ENCODE results near the gene PIP5K1A. TPM values are rescaled to one million over a fixed set of nuclear protein-coding genes. Genes with fewer than 3 reads are reported as not detected.

Gene PIP5K1A
- total RNA-seq, 1 donor from 2014 or later, result 80.3 TPM

DNA sequence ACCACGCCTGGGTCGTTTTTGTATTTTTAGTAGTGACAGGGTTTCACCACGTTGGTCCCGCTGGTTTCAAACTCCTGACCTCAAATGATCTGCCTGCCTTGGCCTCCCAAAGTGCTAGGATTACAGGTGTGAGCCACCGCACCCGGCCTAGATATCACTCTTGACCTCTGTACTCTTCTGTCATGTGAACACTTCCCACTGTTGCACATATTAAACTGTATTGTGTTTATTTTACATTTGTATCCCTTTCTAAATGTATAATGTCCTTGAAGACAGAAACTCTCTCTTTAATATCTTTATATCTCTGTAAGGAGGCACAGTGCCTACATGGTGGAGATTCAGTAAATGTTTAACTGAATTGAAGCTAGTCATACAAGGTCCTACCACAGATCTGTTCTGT is 36.9 kb downstream of the PIP5K1A start:
- H3K27ac ChIP-seq, result no peak overlapping the region
- TF ChIP-seq POLR2A (IDR thresholded peaks at IDR 0.05) (no peak), POLR2AphosphoS5 (IDR thresholded peaks at IDR 0.05; ENCODE audit: insufficient read depth in 1 of 2, low read depth in 1 of 2) (no peak)
- TF ChIP-seq, protein P1, sequence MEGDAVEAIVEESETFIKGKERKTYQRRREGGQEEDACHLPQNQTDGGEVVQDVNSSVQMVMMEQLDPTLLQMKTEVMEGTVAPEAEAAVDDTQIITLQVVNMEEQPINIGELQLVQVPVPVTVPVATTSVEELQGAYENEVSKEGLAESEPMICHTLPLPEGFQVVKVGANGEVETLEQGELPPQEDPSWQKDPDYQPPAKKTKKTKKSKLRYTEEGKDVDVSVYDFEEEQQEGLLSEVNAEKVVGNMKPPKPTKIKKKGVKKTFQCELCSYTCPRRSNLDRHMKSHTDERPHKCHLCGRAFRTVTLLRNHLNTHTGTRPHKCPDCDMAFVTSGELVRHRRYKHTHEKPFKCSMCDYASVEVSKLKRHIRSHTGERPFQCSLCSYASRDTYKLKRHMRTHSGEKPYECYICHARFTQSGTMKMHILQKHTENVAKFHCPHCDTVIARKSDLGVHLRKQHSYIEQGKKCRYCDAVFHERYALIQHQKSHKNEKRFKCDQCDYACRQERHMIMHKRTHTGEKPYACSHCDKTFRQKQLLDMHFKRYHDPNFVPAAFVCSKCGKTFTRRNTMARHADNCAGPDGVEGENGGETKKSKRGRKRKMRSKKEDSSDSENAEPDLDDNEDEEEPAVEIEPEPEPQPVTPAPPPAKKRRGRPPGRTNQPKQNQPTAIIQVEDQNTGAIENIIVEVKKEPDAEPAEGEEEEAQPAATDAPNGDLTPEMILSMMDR (IDR thresholded peaks at IDR 0.05), result no peak
- peaks cover 5 to 85% of the 10 kb centered on the region in 2 donors for H3K36me3 ChIP-seq
- no peaks in the 10 kb centered on the region for H3K4me1 ChIP-seq
- no peak overlapping the region for H3K4me3 ChIP-seq
- no peaks in the 10 kb centered on the region for H3K27me3 ChIP-seq
- intact Hi-C loops (cut with DNase I), result no loop called here
- no peaks in the 10 kb centered on the region for H3K9me3 ChIP-seq
- no peak for DNase-seq (ENCODE audit: extremely low spot score in 2 of 2)

- Histone ChIP-seq H3K9me3 (no peaks in the 10 kb centered on the region), H3K27ac (no peak overlapping the region), H3K27me3 (no peaks in the 10 kb centered on the region), H3K36me3 (peaks cover 5 to 88% of the 10 kb centered on the region in 2 donors), H3K4me3 (no peak overlapping the region), H3K4me1 (no peaks in the 10 kb centered on the region)
- TF ChIP-seq, protein P1 (IDR thresholded peaks at IDR 0.05), result no peak
- TF ChIP-seq POLR2A (IDR thresholded peaks at IDR 0.05) (no peak), POLR2AphosphoS5 (IDR thresholded peaks at IDR 0.05; ENCODE audit: insufficient read depth in 1 of 2, low read depth in 1 of 2) (no peak)
- intact Hi-C loops (cut with DNase I), result no loop called here
- no peak for DNase-seq (ENCODE audit: extremely low spot score in 2 of 2)
These were observed 39.5 kb downstream of the PIP5K1A start for GRCh38 chr1:151237678-151238466.

GRCh38 chr1:151238467-151238739 is 40.1 kb downstream of the PIP5K1A start:
- TF ChIP-seq POLR2A (IDR thresholded peaks at IDR 0.05) (no peak), POLR2AphosphoS5 (IDR thresholded peaks at IDR 0.05; ENCODE audit: insufficient read depth in 1 of 2, low read depth in 1 of 2) (no peak)
- TF ChIP-seq, protein P1 (IDR thresholded peaks at IDR 0.05), result no peak
- no peak for DNase-seq (ENCODE audit: extremely low spot score in 2 of 2)
- Histone ChIP-seq H3K9me3 (no peaks in the 10 kb centered on the region), H3K4me1 (no peaks in the 10 kb centered on the region), H3K4me3 (no peak overlapping the region), H3K27me3 (no peaks in the 10 kb centered on the region), H3K27ac (no peak overlapping the region), H3K36me3 (peaks cover 5 to 89% of the 10 kb centered on the region in 2 donors)
- intact Hi-C loops (cut with DNase I), result no loop called here

DNA sequence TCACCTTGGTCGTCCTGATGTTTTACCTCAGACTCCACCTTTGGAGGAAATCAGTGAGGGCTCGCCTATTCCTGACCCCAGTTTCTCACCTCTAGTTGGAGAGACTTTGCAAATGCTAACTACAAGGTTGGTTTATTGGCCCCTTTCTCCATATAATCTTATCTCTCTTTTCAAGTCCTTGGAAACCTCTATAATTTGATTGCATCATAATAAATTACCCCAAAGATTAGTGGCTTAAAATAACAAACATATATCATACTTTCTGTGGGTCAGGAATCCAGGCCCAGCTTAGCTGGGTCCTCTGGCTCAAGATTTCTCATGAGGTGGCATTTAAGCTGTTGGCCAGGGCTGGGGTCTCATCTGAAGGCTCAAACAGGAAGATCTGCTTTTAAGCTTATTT is 44.1 kb downstream of the PIP5K1A start:
- Histone ChIP-seq H3K4me1 (no peaks in the 10 kb centered on the region), H3K27ac (no peak overlapping the region), H3K36me3 (peaks cover 5 to 80% of the 10 kb centered on the region in 2 donors), H3K9me3 (no peaks in the 10 kb centered on the region), H3K27me3 (no peaks in the 10 kb centered on the region), H3K4me3 (no peak overlapping the region)
- intact Hi-C loops (cut with DNase I), result no loop called here
- DNase-seq (ENCODE audit: extremely low spot score in 2 of 2), result no peak
- TF ChIP-seq, protein P1 (IDR thresholded peaks at IDR 0.05), result no peak
- TF ChIP-seq POLR2A (IDR thresholded peaks at IDR 0.05) (no peak), POLR2AphosphoS5 (IDR thresholded peaks at IDR 0.05; ENCODE audit: insufficient read depth in 1 of 2, low read depth in 1 of 2) (no peak)

DNA sequence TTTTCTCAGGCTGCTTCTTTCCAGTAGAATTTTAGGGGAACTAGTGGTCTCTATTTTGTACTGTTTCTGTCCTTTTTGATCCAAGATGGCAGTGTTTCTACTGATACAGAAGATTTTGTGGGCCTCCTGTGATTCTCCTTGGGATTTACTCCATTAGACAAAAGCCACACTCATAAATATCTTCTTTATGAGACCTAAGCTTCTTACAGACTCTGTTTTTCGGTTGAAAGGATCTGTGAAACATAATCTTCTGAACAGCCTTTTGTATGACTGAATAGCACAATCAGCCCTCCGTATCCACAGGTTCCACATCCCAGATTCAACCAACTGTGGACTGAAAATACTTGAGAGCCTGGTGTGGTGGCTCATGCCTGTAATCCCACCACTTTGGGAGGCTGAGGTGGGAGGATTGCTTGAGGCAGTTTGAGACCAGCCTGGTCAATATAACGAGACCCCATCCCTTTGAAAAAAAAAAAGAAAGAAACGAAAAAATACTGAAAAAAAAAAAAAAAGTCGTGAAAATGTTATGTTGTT is 45.4 kb downstream of the PIP5K1A start:
- H3K27ac ChIP-seq, result no peak overlapping the region
- intact Hi-C loops (cut with DNase I), result no loop called here

More for the DNA sequence above, 45.4 kb downstream of the PIP5K1A start:
- DNase-seq (ENCODE audit: extremely low spot score in 2 of 2), result no peak
- Histone ChIP-seq H3K4me1 (no peaks in the 10 kb centered on the region), H3K36me3 (peaks cover 2 to 89% of the 10 kb centered on the region in 2 donors), H3K9me3 (no peaks in the 10 kb centered on the region), H3K4me3 (no peak overlapping the region), H3K27me3 (no peaks in the 10 kb centered on the region)
- TF ChIP-seq, protein P1 (IDR thresholded peaks at IDR 0.05), result no peak
- TF ChIP-seq POLR2AphosphoS5 (IDR thresholded peaks at IDR 0.05; ENCODE audit: insufficient read depth in 1 of 2, low read depth in 1 of 2), result no peak
- TF ChIP-seq POLR2A (IDR thresholded peaks at IDR 0.05), result no peak

All from vagina (tissue), 2 donors.